ENCODE results near the gene XYLT1. TPM values are rescaled to one million over a fixed set of nuclear protein-coding genes. Genes with fewer than 3 reads are reported as not detected.

The XYLT1 gene
- total RNA-seq, 2 donors from 2014 or later, result 6.0 to 15.2 TPM

DNA sequence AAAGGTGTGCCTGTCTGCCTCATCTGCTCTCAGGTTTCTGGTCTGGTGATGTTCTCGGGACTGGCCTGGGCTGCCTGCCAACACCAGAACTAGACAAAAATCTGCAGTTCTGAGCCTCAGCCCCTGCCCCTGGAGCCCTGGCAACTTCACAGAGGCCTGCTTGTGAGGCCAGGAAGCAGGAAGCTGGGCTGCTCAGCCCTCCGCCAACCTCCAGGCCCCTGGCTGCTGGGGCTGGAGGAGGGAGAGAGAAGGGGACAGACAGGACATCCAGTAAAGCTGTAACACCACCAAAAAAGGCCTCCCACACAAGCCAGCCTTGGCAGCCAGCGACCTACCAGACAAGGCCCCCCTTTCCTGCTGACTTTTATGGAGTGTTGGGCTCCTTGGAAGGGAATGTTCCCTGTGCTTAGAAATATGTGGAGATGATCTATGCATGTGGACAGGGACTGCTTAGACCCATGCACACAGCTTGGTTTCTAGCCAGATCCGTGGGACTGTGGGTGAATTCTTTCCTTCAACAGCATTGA lies 157.6 kb downstream of the XYLT1 start:
- intact Hi-C loops (cut with DNase I), result no loop called here
- Histone ChIP-seq H3K4me1 (peaks cover 34% of the 10 kb centered on the region), H3K27ac (peak overlapping the region; percentile 2 to 66 (median 55)), H3K36me3 (replicated peaks in 1 of 2; ENCODE audit: insufficient read depth in 1 of 2, low read depth in 2 of 2) (no peaks in the 10 kb centered on the region), H3K4me3 (no peak overlapping the region), H3K27me3 (no peaks in the 10 kb centered on the region), H3K9me3 (no peaks in the 10 kb centered on the region)
- peak; percentile 41 for ATAC-seq
- TF ChIP-seq, protein P1, sequence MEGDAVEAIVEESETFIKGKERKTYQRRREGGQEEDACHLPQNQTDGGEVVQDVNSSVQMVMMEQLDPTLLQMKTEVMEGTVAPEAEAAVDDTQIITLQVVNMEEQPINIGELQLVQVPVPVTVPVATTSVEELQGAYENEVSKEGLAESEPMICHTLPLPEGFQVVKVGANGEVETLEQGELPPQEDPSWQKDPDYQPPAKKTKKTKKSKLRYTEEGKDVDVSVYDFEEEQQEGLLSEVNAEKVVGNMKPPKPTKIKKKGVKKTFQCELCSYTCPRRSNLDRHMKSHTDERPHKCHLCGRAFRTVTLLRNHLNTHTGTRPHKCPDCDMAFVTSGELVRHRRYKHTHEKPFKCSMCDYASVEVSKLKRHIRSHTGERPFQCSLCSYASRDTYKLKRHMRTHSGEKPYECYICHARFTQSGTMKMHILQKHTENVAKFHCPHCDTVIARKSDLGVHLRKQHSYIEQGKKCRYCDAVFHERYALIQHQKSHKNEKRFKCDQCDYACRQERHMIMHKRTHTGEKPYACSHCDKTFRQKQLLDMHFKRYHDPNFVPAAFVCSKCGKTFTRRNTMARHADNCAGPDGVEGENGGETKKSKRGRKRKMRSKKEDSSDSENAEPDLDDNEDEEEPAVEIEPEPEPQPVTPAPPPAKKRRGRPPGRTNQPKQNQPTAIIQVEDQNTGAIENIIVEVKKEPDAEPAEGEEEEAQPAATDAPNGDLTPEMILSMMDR (IDR thresholded peaks at IDR 0.05), result no peak
- no peak for TF ChIP-seq POLR2A (IDR thresholded peaks at IDR 0.05)
- WGBS, 2 donors, result 50 to 61% methylated on average over 2 to 4 of the region's 4 CpGs
- DNase-seq, result peak; percentile 21 to 57 (median 39)

DNA sequence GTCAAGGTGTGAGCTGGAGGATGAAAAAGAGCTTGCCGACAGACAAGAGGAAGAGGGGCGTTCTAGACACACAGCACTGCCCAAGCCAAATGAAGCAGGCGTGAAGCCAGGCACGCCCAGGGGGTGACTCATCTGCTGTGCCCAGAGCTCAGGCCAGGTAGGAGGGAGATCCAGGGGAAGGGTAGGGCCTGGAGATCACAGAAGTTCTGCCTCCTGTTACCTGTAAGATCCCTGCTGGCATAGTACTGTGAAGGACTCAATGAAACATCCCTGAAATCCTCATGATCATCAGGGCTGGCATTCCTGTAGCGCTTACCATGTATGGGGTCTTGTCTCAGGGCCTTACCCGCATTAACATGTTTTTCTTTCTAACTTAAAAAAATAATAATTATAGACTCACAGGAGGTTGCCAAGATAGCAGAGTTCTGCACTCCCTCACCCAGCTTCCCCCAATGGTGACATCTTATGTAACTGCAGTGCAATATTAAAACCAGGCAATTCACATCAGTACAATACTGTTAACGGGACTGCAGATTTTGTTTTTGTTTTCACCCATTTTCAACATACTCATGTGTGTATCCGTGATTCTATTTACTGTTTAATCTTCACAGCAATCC lies 158.6 kb downstream of the XYLT1 start:
- DNase-seq (peak; percentile 35 to 89 (median 56)), ATAC-seq (peak; percentile 61)
- TF ChIP-seq POLR2A (IDR thresholded peaks at IDR 0.05), result no peak
- TF ChIP-seq, protein P1 (IDR thresholded peaks at IDR 0.05), result no peak
- Histone ChIP-seq H3K4me1 (peaks cover 39% of the 10 kb centered on the region), H3K36me3 (replicated peaks in 1 of 2; ENCODE audit: insufficient read depth in 1 of 2, low read depth in 2 of 2) (no peaks in the 10 kb centered on the region), H3K4me3 (no peak overlapping the region), H3K27ac (peak overlapping the region in 3 of 4 donors; percentile 2 to 53 (median 23)), H3K9me3 (no peaks in the 10 kb centered on the region), H3K27me3 (no peaks in the 10 kb centered on the region)
- intact Hi-C loops (cut with DNase I), result no loop called here
- WGBS, 2 donors, result 79 to 81% methylated on average over 8 of the region's 8 CpGs

DNA sequence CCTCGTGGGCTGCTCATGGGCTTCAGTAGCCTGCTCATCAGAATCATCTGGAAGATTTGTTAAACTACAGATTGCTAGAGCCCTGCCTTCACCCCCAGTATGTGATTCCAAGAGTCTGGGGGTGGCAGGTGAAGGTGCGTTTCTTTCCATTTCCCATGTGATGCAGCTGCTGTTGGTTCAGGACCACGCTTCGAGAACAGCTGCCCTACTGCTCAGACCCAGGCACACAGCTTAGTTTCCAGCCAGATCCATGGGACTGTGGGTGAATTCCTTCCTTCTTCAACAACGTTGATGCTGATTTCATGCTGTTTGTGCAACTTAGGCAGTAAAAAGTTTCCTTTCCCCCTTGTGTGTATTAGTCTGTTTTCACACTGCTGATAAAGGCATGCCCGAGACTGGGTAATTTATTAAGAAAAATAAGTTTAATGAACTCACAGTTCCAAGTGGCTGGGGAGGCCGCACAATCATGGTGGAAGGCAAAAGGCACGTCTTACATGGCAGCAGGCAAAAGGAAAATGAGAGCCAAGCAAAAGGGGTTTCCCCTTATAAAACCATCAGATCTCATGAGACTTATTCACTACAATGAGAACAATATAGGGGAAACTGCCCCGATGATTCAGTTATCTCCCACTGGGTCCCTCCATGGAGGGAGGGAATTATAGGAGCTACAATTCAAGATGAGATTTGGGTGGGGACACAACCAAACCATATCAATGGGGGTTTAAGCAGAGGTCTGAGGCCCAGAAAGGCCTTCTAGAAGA lies 159.2 kb downstream of the XYLT1 start:
- Histone ChIP-seq H3K4me1 (peaks cover 45% of the 10 kb centered on the region), H3K4me3 (no peak overlapping the region), H3K9me3 (no peaks in the 10 kb centered on the region), H3K36me3 (replicated peaks in 1 of 2; ENCODE audit: insufficient read depth in 1 of 2, low read depth in 2 of 2) (no peaks in the 10 kb centered on the region), H3K27me3 (no peaks in the 10 kb centered on the region), H3K27ac (peak overlapping the region in 2 of 4 donors; percentile 23 to 53)
- TF ChIP-seq POLR2A (IDR thresholded peaks at IDR 0.05), result no peak
- TF ChIP-seq, protein P1 (IDR thresholded peaks at IDR 0.05), result no peak
- intact Hi-C loops (cut with DNase I), result no loop called here
- no peak for ATAC-seq
- DNase-seq, result no peak
- WGBS, 2 donors, result 79 to 85% methylated on average over 9 of the region's 9 CpGs

DNA sequence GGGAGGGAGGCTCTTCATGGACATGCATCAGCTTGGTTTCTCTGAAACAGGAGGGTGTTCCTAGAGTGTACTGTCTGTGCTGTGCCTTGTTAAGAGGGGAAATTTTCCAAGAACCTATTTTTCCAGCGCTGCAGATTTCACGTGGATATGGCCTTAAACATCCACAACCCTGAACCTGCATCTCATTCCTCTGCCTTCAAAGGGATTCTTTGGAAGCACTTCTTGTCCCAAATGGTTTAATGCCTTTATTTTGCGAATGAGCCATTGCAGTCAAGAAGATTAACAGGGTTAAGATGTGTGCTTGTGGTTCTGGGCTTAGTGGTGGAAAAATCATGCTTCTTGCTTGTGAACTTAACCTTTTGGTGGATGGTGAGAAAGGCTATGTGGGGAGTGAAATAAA lies 161.2 kb downstream of the XYLT1 start:
- no peaks in the 10 kb centered on the region for H3K27me3 ChIP-seq
- no peak overlapping the region for H3K27ac ChIP-seq
- no peak overlapping the region for H3K4me3 ChIP-seq
- peaks cover 56% of the 10 kb centered on the region for H3K4me1 ChIP-seq
- no peak for DNase-seq
- ATAC-seq, result no peak
- H3K36me3 ChIP-seq (replicated peaks in 1 of 2; ENCODE audit: insufficient read depth in 1 of 2, low read depth in 2 of 2), result no peaks in the 10 kb centered on the region
- intact Hi-C loops (cut with DNase I), result no loop called here
- 91 to 96% methylated on average over 3 of the region's 3 CpGs for WGBS, 2 donors
- H3K9me3 ChIP-seq, result no peaks in the 10 kb centered on the region
- TF ChIP-seq POLR2A (IDR thresholded peaks at IDR 0.05), result no peak
- TF ChIP-seq, protein P1 (IDR thresholded peaks at IDR 0.05), result no peak
